ENCODE data around the gene RAC3.
A peak's percentile ranks its signal among the peaks of the same experiment; 100 is the strongest.
"Not testable (repeated sequence)": the region's sequence is repeated elsewhere in the genome, so short reads cannot be mapped to it uniquely, and the experiment has no call there.

Gene RAC3

GRCh38 chr17:82025401-82026107 lies 5.9 kb upstream of the RAC3 start:
- no peak for DNase-seq

GRCh38 chr17:82028246-82028645 lies 3.2 kb upstream of the RAC3 start:
- no peak for DNase-seq

- DNase-seq = no peak
Measured at GRCh38 chr17:82028966-82029365, 2.5 kb upstream of the RAC3 start.

GRCh38 chr17:82029391-82029790 lies 2.1 kb upstream of the RAC3 start:
- DNase-seq = no peak

- DNase-seq = no peak
Measured at GRCh38 chr17:82029990-82030469, 1.4 kb upstream of the RAC3 start.

- peak; percentile 80 for DNase-seq
Measured at GRCh38 chr17:82030470-82031302, 792 bp upstream of the RAC3 start.

GRCh38 chr17:82031885-82032627 lies 578 bp downstream of the RAC3 start:
- DNase-seq = peak; percentile 36

GRCh38 chr17:82033359-82034085 lies 2.0 kb downstream of the RAC3 start:
- DNase-seq = no peak

GRCh38 chr17:82034371-82035011 lies 3.0 kb downstream of the RAC3 start:
- DNase-seq = no peak

- DNase-seq = no peak
Measured at GRCh38 chr17:82035488-82035887, 4.0 kb downstream of the RAC3 start.

- DNase-seq = no peak
Measured at GRCh38 chr17:82035956-82036633, 4.6 kb downstream of the RAC3 start.

- no peak for DNase-seq
Measured at GRCh38 chr17:82036634-82037091, 5.2 kb downstream of the RAC3 start.

- DNase-seq = peak; percentile 91
Measured at GRCh38 chr17:82037092-82037888, 5.8 kb downstream of the RAC3 start, which contains the start of gene DCXR. Gene DCXR, minus strand, starts transcription at chr17:82037697. Its CDS starts 15 bp downstream, at chr17:82037682.

GRCh38 chr17:82037889-82038195 lies 6.4 kb downstream of the RAC3 start:
- no peak for DNase-seq

GRCh38 chr17:82038796-82039409 lies 7.4 kb downstream of the RAC3 start:
- not testable (repeated sequence) for DNase-seq

GRCh38 chr17:82039695-82040299 lies 8.3 kb downstream of the RAC3 start:
- DNase-seq = no peak

- DNase-seq = no peak
Measured at GRCh38 chr17:82041144-82041814, 9.8 kb downstream of the RAC3 start.

- no peak for DNase-seq
Measured at GRCh38 chr17:82042649-82043048, 11.2 kb downstream of the RAC3 start.

- DNase-seq = no peak
Measured at GRCh38 chr17:82043507-82043906, 12.0 kb downstream of the RAC3 start.
